Endothelial cell of umbilical vein (primary cell): ENCODE measurements around the gene ECT2.

Source experiments
- CTCF ChIP-seq, 2 donors: IDR thresholded peaks; 1 replicate in 1 of 2; 2 replicates in 1 of 2; pipeline ENCODE4 v1.5.1; 2011; ENCODE audit warnings: low read length in 2 of 2, mild to moderate bottlenecking in 2 of 2, moderate library complexity in 2 of 2, control low read depth in 1 of 2, inconsistent platforms in 1 of 2, low read depth in 1 of 2; ENCODE audit not compliant: insufficient read depth in 1 of 2; ENCODE audit errors: extremely low read depth in 1 of 2
- EZH2 ChIP-seq: IDR thresholded peaks from 2 replicates; pipeline ENCODE4 v1.6.1; 2012; ENCODE audit warnings: borderline replicate concordance, low read depth, mild to moderate bottlenecking, moderate library complexity, low read length, inconsistent platforms; ENCODE audit not compliant: severe bottlenecking

- TF ChIP-seq CTCF (IDR thresholded peaks at IDR 0.05; ENCODE audit: extremely low read depth in 1 of 2, insufficient read depth in 1 of 2, low read depth in 1 of 2, low read length in 2 of 2) (no peak), EZH2 (no peak)
Observed at GRCh38 chr3:172840913-172841312, 90.4 kb downstream of the ECT2 start.
